ENCODE measurements around the gene EFCAB8.

The EFCAB8 gene

GRCh38 chr20:32912688-32913087, 54.0 kb downstream of the EFCAB8 start:
- TF ChIP-seq CTCF (IDR thresholded peaks at IDR 0.05; ENCODE audit: borderline replicate concordance, control extremely low read depth, extremely low read depth, insufficient read depth, missing control alignments), result no peak
- DNase-seq (ENCODE audit: low spot score), result no peak
- in situ Hi-C loops (cut with MboI; ENCODE audit: low sequenced_read_pairs, unreplicated experiment), result no loop called here

- no peak for TF ChIP-seq CTCF (IDR thresholded peaks at IDR 0.05; ENCODE audit: borderline replicate concordance, control extremely low read depth, extremely low read depth, insufficient read depth, missing control alignments)
- in situ Hi-C loops (cut with MboI; ENCODE audit: low sequenced_read_pairs, unreplicated experiment), result no loop called here
- no peak for DNase-seq (ENCODE audit: low spot score)
Observed at GRCh38 chr20:32914031-32914430, 55.3 kb downstream of the EFCAB8 start.

- no peak for TF ChIP-seq CTCF (IDR thresholded peaks at IDR 0.05; ENCODE audit: borderline replicate concordance, control extremely low read depth, extremely low read depth, insufficient read depth, missing control alignments)
- in situ Hi-C loops (cut with MboI; ENCODE audit: low sequenced_read_pairs, unreplicated experiment), result no loop called here
- DNase-seq (ENCODE audit: low spot score), result no peak
Observed at GRCh38 chr20:32917191-32917950, 58.6 kb downstream of the EFCAB8 start.

GRCh38 chr20:32918296-32918695, 59.6 kb downstream of the EFCAB8 start:
- TF ChIP-seq CTCF (IDR thresholded peaks at IDR 0.05; ENCODE audit: borderline replicate concordance, control extremely low read depth, extremely low read depth, insufficient read depth, missing control alignments), result no peak
- in situ Hi-C loops (cut with MboI; ENCODE audit: low sequenced_read_pairs, unreplicated experiment), result no loop called here
- DNase-seq (ENCODE audit: low spot score), result no peak

- in situ Hi-C loops (cut with MboI; ENCODE audit: low sequenced_read_pairs, unreplicated experiment), result no loop called here
Observed at GRCh38 chr20:32918751-32919150, 60.0 kb downstream of the EFCAB8 start.

GRCh38 chr20:32920066-32920465, 61.3 kb downstream of the EFCAB8 start:
- in situ Hi-C loops (cut with MboI; ENCODE audit: low sequenced_read_pairs, unreplicated experiment), result no loop called here
- no peak for TF ChIP-seq CTCF (IDR thresholded peaks at IDR 0.05; ENCODE audit: borderline replicate concordance, control extremely low read depth, extremely low read depth, insufficient read depth, missing control alignments)
- DNase-seq (ENCODE audit: low spot score), result no peak

More at GRCh38 chr20:32918751-32919150, 60.0 kb downstream of the EFCAB8 start:
- no peak for DNase-seq (ENCODE audit: low spot score)
- no peak for TF ChIP-seq CTCF (IDR thresholded peaks at IDR 0.05; ENCODE audit: borderline replicate concordance, control extremely low read depth, extremely low read depth, insufficient read depth, missing control alignments)
